ENCODE measurements around the gene NUP160.
"Not testable (repeated sequence)": the region's sequence is repeated elsewhere in the genome, so short reads cannot be mapped to it uniquely, and the experiment has no call there.

Gene NUP160

GRCh38 chr11:47783087-47783610, 65.0 kb downstream of the NUP160 start:
- no peak for TF ChIP-seq CTCF (conservative IDR thresholded peaks at IDR 0.05; ENCODE audit: low read length)
- H3K4me3 ChIP-seq (ENCODE audit: low read length) = no peak overlapping the region
- DNase-seq (ENCODE audit: low read depth) = no peak

- no peak for TF ChIP-seq CTCF (conservative IDR thresholded peaks at IDR 0.05; ENCODE audit: low read length)
- no peak overlapping the region for H3K4me3 ChIP-seq (ENCODE audit: low read length)
- no peak for DNase-seq (ENCODE audit: low read depth)
Measured at GRCh38 chr11:47778878-47779483, 69.2 kb downstream of the NUP160 start.

GRCh38 chr11:47775240-47775869, 72.8 kb downstream of the NUP160 start:
- DNase-seq (ENCODE audit: low read depth) = no peak

GRCh38 chr11:47773882-47774281, 74.3 kb downstream of the NUP160 start:
- no peak for DNase-seq (ENCODE audit: low read depth)
- no peak for TF ChIP-seq CTCF (conservative IDR thresholded peaks at IDR 0.05; ENCODE audit: low read length)

More at GRCh38 chr11:47775240-47775869, 72.8 kb downstream of the NUP160 start:
- no peak for TF ChIP-seq CTCF (conservative IDR thresholded peaks at IDR 0.05; ENCODE audit: low read length)
- no peak overlapping the region for H3K4me3 ChIP-seq (ENCODE audit: low read length)

GRCh38 chr11:47769556-47769955, 78.6 kb downstream of the NUP160 start:
- not testable (repeated sequence) for DNase-seq (ENCODE audit: low read depth); H3K4me3 ChIP-seq (ENCODE audit: low read length)

More at GRCh38 chr11:47773882-47774281, 74.3 kb downstream of the NUP160 start:
- no peak overlapping the region for H3K4me3 ChIP-seq (ENCODE audit: low read length)

GRCh38 chr11:47768101-47768612, 80.0 kb downstream of the NUP160 start:
- H3K4me3 ChIP-seq (ENCODE audit: low read length) = peak overlapping the region; percentile 71
- no peak; the same call in 1 of the 2 replicates for TF ChIP-seq CTCF (conservative IDR thresholded peaks at IDR 0.05; ENCODE audit: low read length)
- peak; percentile 89 for DNase-seq (ENCODE audit: low read depth)

GRCh38 chr11:47766509-47767227, 81.5 kb downstream of the NUP160 start:
- no peak for TF ChIP-seq CTCF (conservative IDR thresholded peaks at IDR 0.05; ENCODE audit: low read length)
- DNase-seq (ENCODE audit: low read depth) = peak; percentile 67
- H3K4me3 ChIP-seq (ENCODE audit: low read length) = peak overlapping the region; percentile 89
